GM21526 (cell line): ENCODE measurements around the gene DCAF5.
"Not testable (repeated sequence)": the region's sequence is repeated elsewhere in the genome, so short reads cannot be mapped to it uniquely, and the experiment has no call there.

Experiments
- ATAC-seq: cut with Tn5 transposase; IDR thresholded peaks from one replicate; pipeline ENCODE4 v1.9.1; 2021; ENCODE audit warnings: moderate library complexity; ENCODE audit not compliant: unreplicated experiment, low FRiP score

Gene DCAF5

GRCh38 chr14:69044965-69045555, 107.9 kb downstream of the DCAF5 start:
- no peak for ATAC-seq

GRCh38 chr14:69044296-69044695, 108.6 kb downstream of the DCAF5 start:
- ATAC-seq: no peak

- no peak for ATAC-seq
These were observed 109.2 kb downstream of the DCAF5 start for GRCh38 chr14:69043596-69044260.

- ATAC-seq: no peak
These were observed 110.0 kb downstream of the DCAF5 start for GRCh38 chr14:69042787-69043444.

GRCh38 chr14:69042299-69042698, 110.6 kb downstream of the DCAF5 start:
- ATAC-seq: no peak

GRCh38 chr14:69041783-69042182, 111.1 kb downstream of the DCAF5 start:
- ATAC-seq: no peak

GRCh38 chr14:69040353-69040752, 112.6 kb downstream of the DCAF5 start:
- ATAC-seq: no peak

- no peak for ATAC-seq
These were observed 113.7 kb downstream of the DCAF5 start for GRCh38 chr14:69039288-69039628.

- ATAC-seq: no peak
These were observed 114.2 kb downstream of the DCAF5 start for GRCh38 chr14:69038455-69039287.

GRCh38 chr14:69037790-69038454, 115.0 kb downstream of the DCAF5 start:
- no peak for ATAC-seq

GRCh38 chr14:69036757-69037506, 116.0 kb downstream of the DCAF5 start:
- ATAC-seq: no peak

- no peak for ATAC-seq
These were observed 118.2 kb downstream of the DCAF5 start for GRCh38 chr14:69034612-69035262.

- no peak for ATAC-seq
These were observed 125.5 kb downstream of the DCAF5 start for GRCh38 chr14:69027242-69027913.

- ATAC-seq: no peak
These were observed 129.9 kb downstream of the DCAF5 start for GRCh38 chr14:69023035-69023434.

- ATAC-seq: not testable (repeated sequence)
These were observed 130.8 kb downstream of the DCAF5 start for GRCh38 chr14:69022093-69022492.

GRCh38 chr14:69017706-69018105, 135.2 kb downstream of the DCAF5 start:
- ATAC-seq: no peak

- ATAC-seq: no peak
These were observed 138.1 kb downstream of the DCAF5 start for GRCh38 chr14:69014829-69015259.

- ATAC-seq: no peak
These were observed 138.8 kb downstream of the DCAF5 start for GRCh38 chr14:69013943-69014782.
